HK-2 (cell line): ENCODE results near the gene MTARC1.

Source experiments
- DNase-seq: peaks from one replicate; pipeline ENCODE4 v3.0.0-alpha.2; 2018; ENCODE audit not compliant: unreplicated experiment

Gene MTARC1

DNA sequence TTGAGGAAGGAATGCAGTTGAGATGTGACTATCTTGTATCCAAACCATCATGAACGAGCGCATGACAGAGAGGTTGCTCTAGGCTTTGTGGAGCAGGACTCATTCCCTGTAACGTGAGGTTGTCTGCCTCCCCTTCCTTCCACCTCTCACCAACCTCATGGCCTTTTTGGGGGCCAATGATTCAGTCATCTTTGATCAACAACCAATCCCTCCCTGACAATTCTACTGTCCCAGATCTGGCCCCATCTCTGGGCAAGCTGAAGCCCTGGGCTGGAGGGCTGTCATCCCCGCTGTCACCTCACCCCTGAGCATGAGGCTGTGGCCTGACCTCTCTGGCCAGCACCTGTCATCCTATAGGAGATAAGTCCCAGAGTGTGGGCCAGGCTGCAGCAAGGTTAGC, 19.7 kb downstream of the MTARC1 start:
- no peak for DNase-seq

DNA sequence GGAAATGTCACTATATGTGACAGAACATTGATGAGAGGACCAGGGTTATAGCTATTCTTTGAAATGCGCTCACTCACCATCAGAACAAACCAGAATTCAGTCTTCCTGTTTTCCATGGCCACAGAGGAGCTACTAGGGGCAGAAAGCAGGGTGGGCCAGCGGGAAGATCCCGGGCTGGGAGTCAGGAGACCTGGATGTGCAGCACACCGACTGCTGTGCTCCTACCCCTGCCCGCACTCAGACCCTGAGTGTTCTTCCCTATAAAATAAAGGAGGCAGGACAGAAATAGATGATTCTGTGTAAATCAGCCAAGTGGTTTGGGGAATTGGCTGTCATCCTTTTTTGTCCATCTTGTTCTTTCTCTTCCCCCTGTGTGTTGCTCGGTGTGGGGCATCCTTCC, 21.0 kb downstream of the MTARC1 start:
- no peak for DNase-seq

DNA sequence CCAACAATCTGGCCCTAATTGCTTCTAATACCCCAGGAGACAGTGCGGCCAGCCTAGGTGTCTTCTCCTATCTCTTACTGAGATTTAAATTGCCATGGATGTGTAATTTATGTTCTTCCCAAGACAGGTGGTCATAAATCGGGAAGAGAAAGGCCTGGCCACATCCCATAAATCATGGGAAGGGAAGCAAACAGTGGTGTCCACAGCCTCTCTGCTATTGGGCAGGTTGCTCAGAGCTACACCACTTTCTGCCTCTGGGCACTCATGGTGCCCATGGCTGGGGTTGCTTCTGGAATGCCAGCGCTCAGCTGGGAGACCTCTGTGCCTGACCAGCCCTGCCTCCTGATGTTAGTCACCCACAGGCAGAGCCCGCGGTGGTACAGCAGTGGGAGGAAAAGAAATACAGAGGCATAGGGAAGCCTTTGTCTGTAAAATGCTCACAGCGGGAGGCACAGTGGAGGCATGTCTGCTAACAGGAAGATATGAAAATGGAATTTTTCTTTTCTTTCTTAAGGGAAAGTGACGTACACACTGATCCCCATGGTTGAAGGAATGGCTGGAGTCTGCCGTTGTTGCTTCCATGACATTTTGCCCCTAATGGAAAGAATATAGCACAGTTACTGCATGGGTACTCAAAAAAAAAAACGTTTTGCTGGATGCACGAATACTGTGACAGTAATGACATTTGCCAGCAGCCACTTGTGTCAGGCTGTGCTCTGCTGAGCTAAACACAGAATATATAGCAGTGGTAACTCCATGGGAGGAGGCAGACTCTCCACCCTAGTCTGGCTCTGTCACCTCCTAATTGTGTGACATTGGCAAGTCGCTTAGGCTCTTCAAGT, 21.9 kb downstream of the MTARC1 start:
- DNase-seq: no peak

DNA sequence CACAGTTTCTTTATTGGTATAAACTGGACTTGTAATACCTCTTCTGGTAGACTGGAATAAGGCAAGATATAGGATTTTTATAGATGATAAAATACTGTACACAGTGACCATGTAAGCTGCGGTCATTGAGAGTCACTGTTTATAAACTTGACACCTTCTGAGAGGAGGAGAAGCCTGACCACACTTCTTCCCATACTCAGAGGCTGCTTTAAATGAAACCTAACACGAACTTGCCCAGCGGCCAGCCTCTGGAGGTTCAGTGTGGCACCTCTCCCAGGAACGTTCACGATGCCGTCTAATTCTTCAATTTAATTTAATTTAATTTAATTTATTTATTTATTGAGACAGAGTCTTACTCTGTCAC, 22.5 kb downstream of the MTARC1 start:
- DNase-seq: no peak

DNA sequence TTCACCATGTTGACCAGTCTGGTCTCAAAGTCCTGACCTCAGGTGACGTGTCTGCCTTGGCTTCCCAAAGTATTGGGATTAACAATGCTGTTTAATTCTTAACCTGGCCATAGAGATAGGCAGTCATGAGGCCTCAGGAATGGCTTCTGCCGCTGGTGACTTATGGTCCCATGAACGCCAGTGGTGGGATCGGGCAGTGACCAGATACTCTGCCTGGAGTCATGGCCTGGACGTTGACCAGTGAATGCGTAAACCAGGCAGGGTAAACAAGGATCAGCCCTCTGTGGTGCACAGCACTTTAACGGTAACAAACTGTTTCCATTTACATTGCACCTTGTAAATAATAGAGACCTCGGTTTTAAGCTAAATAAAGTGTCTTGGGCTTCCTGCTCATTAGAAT, 23.0 kb downstream of the MTARC1 start:
- DNase-seq: no peak

DNA sequence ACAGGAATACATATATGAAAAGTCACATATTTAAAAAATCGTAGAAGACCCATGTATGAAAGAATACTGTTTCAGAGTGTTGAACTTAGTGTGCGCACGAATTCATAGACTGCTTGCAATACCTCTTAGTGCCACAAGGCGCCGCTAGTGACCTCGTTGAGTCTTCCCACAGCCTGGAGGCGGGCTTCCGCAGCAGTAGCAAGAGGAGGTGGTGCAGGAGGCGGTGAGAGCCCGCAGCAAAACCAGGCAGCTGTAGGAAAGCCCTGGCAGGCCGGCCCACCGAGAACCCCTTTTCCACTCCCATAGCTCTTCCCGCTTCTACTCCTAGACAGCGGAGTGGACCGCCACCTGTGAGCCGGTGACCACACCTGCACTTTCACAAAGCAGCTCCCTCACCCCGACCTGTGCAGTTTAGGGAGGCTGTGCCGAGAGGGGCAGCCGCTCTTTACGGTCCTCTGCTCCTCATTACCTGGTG, 23.5 kb downstream of the MTARC1 start:
- peak; percentile 72 for DNase-seq

DNA sequence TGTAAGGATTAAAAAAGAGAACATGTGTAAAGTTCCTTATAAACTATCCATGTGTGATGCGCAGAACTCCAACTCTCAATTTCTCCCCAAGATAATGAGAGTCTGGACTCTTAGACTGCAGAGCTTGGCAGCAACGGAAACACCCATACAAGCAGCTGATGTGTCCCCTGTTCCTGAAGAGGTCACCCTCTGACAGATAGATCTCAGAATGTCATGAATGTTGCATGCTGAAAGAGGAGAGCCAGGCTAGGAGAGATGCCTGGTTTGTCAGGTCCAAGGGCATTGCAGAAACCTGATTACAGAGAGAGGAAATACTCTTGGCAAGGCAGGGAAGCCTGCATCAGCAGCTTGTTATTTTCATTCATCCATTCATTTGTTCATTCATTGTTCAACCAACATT, 24.2 kb downstream of the MTARC1 start:
- DNase-seq: no peak

DNA sequence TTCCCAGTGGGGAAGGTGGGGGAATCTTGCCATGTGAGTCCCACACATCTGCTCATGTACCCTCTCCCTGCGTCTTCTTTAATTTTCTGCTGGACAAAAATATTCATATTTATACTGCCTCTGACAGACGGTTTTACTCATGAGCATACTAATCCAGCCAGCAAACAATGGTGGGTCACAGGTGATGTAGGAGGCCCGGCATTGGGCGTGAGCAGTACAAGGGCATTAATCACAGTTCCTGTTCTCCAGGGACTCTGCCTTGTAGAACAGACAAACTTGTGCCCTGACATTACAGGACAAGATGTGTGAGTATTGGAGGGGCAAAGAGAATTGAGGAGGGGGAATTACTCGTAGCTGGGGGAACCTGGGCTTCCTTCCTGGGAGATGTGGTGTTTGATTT, 25.0 kb downstream of the MTARC1 start:
- DNase-seq: no peak

DNA sequence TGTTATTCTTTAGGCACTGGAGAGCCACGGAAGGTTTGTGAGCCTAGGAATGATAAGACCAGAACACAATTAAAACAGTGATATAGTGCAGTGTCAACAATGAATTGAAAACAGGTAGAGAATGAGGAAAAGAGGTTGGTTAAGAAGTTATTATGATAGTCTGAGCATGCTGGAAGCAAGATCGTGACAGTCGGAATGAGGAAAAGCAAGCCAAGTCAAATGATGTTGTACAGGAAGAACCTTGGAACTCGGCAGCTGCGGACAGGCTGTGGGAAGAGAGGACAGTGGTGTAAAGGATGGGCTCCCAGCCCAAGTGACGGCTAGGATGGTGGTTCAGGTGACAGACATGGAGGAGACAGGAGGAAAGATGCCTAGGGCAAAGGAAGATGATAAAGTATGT, 25.6 kb downstream of the MTARC1 start:
- DNase-seq: no peak

DNA sequence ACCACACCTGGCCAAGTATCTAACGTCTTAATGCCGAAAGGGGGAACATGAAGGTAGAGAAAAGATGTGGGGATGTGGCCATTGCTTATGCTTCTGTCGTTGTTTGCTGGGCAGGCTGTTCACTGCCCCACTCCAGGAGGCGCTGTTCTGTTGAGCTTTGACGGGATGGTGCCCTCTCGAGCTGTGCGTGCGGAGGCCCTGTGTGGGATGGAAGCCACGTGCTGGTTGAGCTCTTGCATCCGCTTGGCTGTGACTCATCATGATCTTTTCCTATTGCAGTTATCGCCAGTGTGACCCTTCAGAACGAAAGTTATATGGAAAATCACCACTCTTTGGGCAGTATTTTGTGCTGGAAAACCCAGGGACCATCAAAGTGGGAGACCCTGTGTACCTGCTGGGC, 26.3 kb downstream of the MTARC1 start:
- no peak for DNase-seq

DNA sequence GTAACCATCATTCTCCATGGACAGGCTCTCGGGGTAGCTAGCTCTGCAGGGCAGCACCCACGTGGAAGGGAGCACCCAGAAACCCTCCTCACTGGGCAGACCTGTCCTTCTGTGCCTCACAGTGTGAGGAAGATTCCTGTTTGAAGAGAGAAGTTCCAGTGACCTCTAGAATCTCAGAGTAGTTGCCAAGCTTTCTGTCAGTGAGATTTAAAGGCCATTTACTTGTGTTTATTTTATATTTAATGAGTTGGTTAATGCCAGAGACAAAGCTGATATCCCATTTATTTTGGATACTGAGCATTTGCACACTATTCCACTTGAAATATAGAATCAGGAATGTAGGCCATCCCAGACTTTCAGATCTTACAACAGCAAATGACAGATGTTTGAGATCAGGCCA, 28.7 kb downstream of the MTARC1 start:
- no peak for DNase-seq

DNA sequence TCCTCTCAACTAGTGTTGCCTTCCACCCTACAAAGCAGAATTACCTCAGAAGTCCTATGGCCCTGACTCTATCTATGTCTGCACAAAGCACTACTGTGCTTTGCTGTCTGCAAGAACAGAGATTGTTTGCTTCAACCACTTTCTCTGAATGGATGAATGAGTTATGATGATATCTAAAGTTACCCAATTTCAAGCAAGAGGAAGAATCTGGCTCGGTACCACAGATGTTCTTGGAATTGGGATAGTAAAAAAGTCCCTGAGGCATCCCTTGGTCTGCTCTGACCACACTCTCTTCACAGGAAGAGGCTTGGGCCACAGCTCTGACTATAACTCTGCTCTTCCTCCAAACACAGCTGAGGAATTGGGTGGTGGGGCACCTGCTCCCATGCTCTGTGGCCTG, 31.2 kb downstream of the MTARC1 start:
- DNase-seq: no peak

DNA sequence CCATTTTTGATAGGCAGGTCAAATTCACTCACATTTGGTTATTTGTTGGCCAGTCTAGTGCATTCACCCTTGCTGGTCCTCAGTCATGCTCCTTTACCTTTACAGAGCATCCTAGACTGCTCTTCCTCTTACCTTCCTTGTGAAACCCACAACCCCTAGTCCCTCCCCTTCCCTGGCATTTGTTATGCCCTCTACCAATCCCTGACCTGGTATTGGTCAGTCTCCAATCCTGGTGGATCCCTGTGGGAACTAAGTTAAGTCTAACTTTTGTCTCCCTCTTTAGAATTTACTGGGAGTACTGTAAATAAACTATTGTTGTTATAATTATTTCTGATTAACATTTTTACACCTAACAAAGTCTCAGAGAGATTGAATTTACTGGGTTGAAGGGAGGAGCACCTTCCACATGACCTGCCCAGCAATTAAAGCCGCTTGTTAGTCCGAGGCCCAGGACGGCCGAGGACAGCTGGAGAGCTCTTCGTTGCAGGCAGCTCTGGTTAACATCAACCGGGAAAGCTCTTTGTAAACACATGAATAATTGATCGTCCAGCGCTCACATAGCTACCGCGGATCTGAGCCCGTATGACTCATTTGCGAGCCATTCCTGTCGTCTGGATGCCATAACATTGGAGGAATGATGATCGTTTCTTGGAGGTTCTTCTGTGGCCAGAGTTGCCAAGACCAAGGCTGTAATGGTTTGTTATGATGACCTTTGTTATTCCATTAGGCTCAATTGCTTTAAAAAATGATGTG, 31.9 kb downstream of the MTARC1 start:
- no peak for DNase-seq

DNA sequence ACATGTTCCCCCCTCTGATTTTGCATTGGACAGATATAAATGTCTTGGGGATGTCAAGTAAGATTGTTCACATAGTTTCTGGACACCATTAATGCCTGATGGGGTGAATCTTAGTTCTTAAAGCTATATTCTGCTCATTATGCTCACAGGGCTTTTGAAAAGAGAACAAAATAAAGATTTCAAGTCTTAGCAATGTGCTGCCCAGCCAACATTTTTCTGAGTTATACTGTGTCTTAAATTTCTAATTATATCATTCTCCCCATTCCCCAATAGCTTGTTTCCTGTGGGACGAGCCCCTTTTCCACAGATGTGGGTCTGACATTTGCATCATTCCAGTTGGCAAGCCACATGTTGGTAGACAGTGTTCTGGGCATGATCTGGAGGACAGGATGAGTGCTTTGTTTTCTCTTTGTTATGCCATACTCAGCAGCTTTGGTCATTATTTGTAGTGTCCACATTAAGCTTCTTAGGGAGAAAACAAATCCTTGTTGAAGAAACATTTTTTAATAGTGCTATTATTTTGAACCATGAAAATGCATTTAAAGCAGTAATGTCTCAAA, 32.8 kb downstream of the MTARC1 start:
- DNase-seq: no peak

DNA sequence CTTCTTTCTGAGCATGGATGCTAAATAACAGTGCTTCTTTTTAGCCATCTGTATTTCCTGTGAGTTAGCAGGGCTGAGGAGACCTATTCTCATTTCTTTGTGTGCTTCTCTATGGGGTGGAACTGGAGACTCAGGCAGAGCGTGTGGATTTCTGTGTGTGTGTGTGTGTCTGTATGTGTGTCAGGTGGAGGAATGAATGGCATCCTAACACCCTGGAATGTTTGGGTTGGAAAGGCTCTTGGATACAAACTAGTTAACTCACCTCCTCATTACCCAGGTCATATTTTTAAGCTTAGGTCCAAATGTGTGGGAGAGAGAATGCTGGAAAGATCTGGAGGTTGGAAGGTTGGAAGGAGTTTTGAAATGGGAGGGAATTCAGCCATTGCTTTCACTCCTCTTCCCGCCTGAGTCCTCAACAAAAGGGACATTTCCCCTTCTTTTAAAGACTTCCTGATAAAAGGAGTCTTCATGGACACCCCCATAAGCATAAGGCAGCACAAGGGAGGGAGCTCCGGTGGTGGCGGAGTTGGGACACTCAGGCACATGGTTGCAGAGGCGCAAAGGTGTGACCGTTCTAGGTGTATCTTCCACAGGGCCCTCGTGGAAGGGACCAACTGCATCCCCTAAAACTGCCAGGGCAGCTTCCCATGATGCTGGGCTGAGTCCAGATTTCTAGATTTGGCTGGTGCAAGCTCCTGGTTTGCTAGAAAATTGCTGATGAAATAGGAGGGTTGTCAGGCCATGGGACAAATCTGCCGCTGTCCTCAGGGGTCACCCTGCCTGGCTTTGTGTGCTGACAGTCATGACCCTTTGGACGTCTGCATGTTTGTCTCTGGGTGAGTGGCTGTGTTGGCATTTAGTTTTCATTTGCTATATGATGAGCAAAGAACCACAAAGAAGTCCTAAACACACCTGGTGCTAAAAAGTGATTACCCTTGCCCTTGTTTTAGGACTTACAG, 37.6 kb downstream of the MTARC1 start:
- DNase-seq: no peak

DNA sequence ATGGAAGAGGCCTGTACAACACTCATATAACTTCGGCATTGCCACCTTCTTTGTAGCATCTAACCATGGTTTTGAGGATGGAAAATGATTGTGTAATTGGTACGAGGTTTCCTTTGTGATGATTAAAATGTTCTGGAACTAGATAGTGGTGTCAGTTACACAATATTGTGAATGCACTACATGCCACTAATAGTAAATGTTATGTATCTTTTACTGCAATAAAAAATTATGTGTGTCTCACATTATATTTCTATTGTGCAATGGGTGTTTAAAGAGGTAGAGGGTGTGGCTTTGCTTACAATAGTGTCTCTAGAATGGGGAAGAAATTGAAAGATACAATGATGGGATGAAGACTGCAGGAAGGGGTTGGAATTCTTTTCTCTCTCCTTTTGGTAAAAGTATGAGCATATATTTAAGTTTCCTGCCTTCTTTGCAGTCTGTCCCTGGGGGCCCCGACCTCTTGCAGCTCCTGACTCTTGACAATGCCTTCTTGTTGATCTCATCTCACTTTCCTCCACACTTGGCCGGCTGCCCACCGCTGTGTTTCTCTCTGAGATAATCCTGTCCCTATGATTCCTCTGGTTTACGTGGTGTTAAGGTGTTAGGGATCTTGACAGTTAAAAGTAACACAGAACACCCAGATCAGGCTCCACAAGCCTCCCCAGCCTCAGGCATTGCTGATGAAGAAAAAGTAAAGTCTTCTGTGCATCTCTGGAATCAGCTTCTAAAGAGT, 39.3 kb downstream of the MTARC1 start:
- no peak for DNase-seq

DNA sequence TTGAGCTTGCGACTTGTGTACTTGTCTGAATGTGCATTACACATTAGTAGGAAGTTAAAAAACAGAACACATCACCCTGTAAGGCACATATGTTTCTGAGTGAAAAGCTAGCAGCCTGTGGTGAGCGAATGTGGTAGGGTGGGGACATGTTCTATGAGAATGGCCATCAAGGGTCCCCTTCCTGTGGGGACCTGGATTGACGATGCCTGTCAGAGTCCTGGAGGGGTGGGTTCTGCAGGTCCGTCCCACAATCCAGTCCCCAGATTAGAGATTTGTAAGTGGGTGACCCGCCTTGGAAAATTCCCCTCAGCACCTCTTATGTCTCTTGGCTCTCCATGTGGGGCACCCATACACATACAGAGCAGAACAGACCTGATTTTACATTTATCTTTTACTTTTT, 40.0 kb downstream of the MTARC1 start:
- no peak for DNase-seq

DNA sequence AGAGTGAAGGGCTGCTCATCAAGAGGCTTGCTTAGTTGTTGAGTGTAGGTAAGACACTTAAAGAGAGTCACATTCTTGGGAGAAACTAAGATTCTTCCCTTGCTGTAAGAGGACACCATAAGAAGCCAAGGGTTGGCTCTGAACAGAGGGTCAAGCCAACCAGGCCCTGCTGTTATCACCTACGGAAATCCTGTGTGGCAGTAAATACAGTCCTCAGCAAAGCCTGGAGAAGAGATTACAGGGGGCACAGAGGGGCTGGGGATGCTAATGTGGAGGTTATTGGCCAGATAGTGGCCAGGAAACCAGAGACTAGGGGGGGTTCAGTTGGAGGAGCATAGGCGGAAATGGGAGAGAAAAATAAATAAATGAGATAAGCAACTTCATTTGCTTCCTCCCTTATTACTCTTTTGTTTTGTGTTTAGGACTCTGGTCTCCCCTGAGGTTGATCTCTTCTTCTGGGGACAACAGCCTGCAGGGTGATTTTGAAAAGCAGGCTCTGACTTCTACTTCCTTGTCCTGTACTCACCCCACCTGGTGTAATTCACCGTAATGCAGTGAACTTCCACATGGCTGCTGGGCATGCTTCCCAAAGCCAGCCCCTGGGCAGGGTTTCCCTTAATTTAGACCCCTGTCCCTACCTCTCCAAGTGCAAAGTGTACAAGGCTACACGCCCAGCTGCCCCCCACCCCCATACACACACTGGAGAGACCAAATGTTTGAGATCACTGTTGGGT, 40.9 kb downstream of the MTARC1 start:
- no peak for DNase-seq

DNA sequence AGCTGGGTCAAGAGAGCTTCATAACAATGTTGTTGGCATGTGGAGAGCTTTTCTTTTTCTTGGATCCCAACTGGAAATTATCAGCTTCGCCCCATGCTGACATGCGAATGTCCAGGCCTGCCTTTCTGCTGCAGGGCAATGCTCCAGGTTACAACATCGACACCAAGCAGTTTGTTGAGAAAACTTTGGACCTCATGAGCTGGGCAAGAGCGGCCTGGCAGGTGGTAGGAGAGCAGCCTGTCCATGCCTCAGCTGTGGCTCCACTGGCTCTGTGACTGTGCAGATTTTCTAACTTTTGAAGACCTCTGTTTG, 41.4 kb downstream of the MTARC1 start:
- DNase-seq: no peak

DNA sequence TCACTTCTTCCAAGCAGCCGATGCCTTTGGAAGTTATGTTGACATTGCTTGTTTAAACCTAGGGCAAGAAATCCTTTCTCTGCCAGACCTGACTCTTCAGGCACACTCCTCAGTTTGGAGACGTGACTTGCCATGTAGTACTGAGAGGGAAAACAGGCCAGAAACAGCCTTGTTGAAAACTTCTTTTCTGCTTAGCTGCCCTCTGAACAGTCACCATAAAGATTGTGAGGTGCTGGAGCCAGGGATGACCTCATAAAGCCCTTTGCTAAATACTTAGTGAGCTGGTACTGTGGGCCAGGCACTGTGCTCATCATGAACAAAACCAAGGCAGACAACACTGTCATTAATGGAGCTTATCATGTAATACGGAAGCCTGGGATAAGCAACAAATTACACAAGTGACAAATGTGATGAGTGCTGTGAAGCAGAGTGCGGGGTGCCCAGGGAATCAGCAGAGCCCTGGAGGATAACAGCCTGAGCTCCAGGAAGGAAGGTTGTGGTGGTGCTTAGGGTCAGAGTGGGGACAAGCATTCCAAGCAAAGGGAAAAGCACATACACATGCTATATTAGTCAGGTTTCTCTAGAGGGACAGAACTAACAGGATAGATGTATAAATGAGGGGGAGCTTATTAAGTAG, 42.4 kb downstream of the MTARC1 start:
- no peak for DNase-seq
